ENCODE results near the gene PPRC1. TPM values are rescaled to one million over a fixed set of nuclear protein-coding genes. Genes with fewer than 3 reads are reported as not detected.

PPRC1 gene
- total and polyA plus RNA-seq, 3 donors from 2014 or later = 27.0 to 49.1 (median 38.7) TPM

GRCh38 chr10:102123223-102123622 lies 9.6 kb upstream of the PPRC1 start:
- intact Hi-C loops (cut with DNase I; ENCODE audit: low total_unique reads) = no loop called here
- no peaks in the 10 kb centered on the region for H3K36me3 ChIP-seq (ENCODE audit: low read depth, missing control alignments)
- no peaks in the 10 kb centered on the region for H3K9me3 ChIP-seq
- H3K4me1 ChIP-seq = peaks cover 21% of the 10 kb centered on the region
- DNase-seq = no peak
- WGBS, 2 donors = 93 to 95% methylated on average over 3 of the region's 3 CpGs
- H3K27me3 ChIP-seq = no peaks in the 10 kb centered on the region
- no peak overlapping the region for H3K4me3 ChIP-seq
- TF ChIP-seq POLR2A (IDR thresholded peaks at IDR 0.05) (no peak), CTCF (IDR thresholded peaks at IDR 0.05) (no peak)
- H3K27ac ChIP-seq = no peak overlapping the region

GRCh38 chr10:102131286-102132170 lies 1.3 kb upstream of the PPRC1 start:
- H3K27me3 ChIP-seq = no peaks in the 10 kb centered on the region
- 89 to 90% methylated on average over 8 of the region's 8 CpGs for WGBS, 2 donors
- no peak for TF ChIP-seq POLR2A (IDR thresholded peaks at IDR 0.05)
- no peak for TF ChIP-seq CTCF (IDR thresholded peaks at IDR 0.05)
- peak overlapping the region in 1 of 2 donors; percentile 94 for H3K4me3 ChIP-seq
- H3K4me1 ChIP-seq = peaks cover 5% of the 10 kb centered on the region
- H3K36me3 ChIP-seq (ENCODE audit: low read depth, missing control alignments) = no peaks in the 10 kb centered on the region
- intact Hi-C loops (cut with DNase I; ENCODE audit: low total_unique reads) = no loop called here
- H3K9me3 ChIP-seq = no peaks in the 10 kb centered on the region
- peak overlapping the region in 1 of 2 donors; percentile 89 for H3K27ac ChIP-seq
- DNase-seq = no peak

GRCh38 chr10:102132193-102132562 lies 662 bp upstream of the PPRC1 start:
- H3K4me1 ChIP-seq = peaks cover 5% of the 10 kb centered on the region
- H3K27ac ChIP-seq = peak overlapping the region; percentile 89 to 90
- H3K36me3 ChIP-seq (ENCODE audit: low read depth, missing control alignments) = no peaks in the 10 kb centered on the region
- intact Hi-C loops (cut with DNase I; ENCODE audit: low total_unique reads) = no loop called here
- no peak for DNase-seq
- WGBS, 2 donors = 16 to 21% methylated on average over 8 of the region's 8 CpGs
- H3K4me3 ChIP-seq = peak overlapping the region; percentile 80 to 94
- no peaks in the 10 kb centered on the region for H3K27me3 ChIP-seq
- TF ChIP-seq CTCF (IDR thresholded peaks at IDR 0.05) (no peak), POLR2A (IDR thresholded peaks at IDR 0.05) (no peak)
- no peaks in the 10 kb centered on the region for H3K9me3 ChIP-seq

GRCh38 chr10:102133373-102134195 lies 744 bp downstream of the PPRC1 start:
- Histone ChIP-seq H3K9me3 (no peaks in the 10 kb centered on the region), H3K4me1 (peaks cover 5% of the 10 kb centered on the region), H3K36me3 (ENCODE audit: low read depth, missing control alignments) (no peaks in the 10 kb centered on the region), H3K27ac (peak overlapping the region; percentile 89 to 90), H3K4me3 (peak overlapping the region; percentile 80 to 94), H3K27me3 (no peaks in the 10 kb centered on the region)
- 1% methylated on average over 29 to 42 of the region's 48 CpGs for WGBS, 2 donors
- TF ChIP-seq POLR2A (IDR thresholded peaks at IDR 0.05) = no peak
- TF ChIP-seq CTCF (IDR thresholded peaks at IDR 0.05) = no peak
- intact Hi-C loops (cut with DNase I; ENCODE audit: low total_unique reads) = no loop called here
- peak; percentile 88 for DNase-seq

Data from testis (tissue), 3 donors.